Activated naive CD8-positive, alpha-beta T cell treated with anti-CD3 and anti-CD28 coated beads, Interleukin-2, amount 10 ng/mL, durations not matched to agents 7 days and 5 days (primary cell): Measurements from ENCODE around the gene GRHL3. TPM values are rescaled to one million over a fixed set of nuclear protein-coding genes. Genes with fewer than 3 reads are reported as not detected.
"Not testable (repeated sequence)": the region's sequence is repeated elsewhere in the genome, so short reads cannot be mapped to it uniquely, and the experiment has no call there.

Source experiments
- ATAC-seq: fragments of 150-1000 bp; cut with Tn5 transposase; one replicate; pipeline ENCODE4 v1.10.0; 2021; ENCODE audit warnings: low read depth, moderate library complexity
- POLR2A ChIA-PET: fragments of 350-600 bp; sonication (Branson Sonifier 250); formaldehyde crosslinking; loops from one replicate; lab custom pipeline; 2021; ENCODE audit warnings: antibody characterized with exemption; lab: Charles Lee
- DNase-seq: peaks from one replicate; pipeline ENCODE4 v3.0.0; 2021
- H3K27ac Mint-ChIP-seq: one replicate; pipeline ENCODE4 v1.8.0; 2022; ENCODE audit warnings: mild to moderate bottlenecking, mixed read lengths
- H3K27me3 Mint-ChIP-seq: one replicate; pipeline ENCODE4 v1.8.0; 2022; ENCODE audit warnings: mild to moderate bottlenecking, moderate library complexity, mixed read lengths
- H3K36me3 Mint-ChIP-seq: one replicate; pipeline ENCODE4 v1.8.0; 2021; ENCODE audit warnings: mild to moderate bottlenecking, mixed read lengths
- H3K4me1 Mint-ChIP-seq: one replicate; pipeline ENCODE4 v1.8.0; 2021; ENCODE audit warnings: mixed read lengths
- H3K4me3 Mint-ChIP-seq: one replicate; pipeline ENCODE4 v1.8.0; 2022; ENCODE audit warnings: mild to moderate bottlenecking, moderate library complexity, mixed read lengths
- H3K9me3 Mint-ChIP-seq: one replicate; pipeline ENCODE4 v1.8.0; 2021; ENCODE audit warnings: mixed read lengths
- total RNA-seq, 2 experiments: library from RNA; stranded (reverse); gene quantifications; one replicate each; pipeline ENCODE4 v1.2.3, GENCODE V29; 2021

Gene GRHL3
- not detected for total RNA-seq

DNA sequence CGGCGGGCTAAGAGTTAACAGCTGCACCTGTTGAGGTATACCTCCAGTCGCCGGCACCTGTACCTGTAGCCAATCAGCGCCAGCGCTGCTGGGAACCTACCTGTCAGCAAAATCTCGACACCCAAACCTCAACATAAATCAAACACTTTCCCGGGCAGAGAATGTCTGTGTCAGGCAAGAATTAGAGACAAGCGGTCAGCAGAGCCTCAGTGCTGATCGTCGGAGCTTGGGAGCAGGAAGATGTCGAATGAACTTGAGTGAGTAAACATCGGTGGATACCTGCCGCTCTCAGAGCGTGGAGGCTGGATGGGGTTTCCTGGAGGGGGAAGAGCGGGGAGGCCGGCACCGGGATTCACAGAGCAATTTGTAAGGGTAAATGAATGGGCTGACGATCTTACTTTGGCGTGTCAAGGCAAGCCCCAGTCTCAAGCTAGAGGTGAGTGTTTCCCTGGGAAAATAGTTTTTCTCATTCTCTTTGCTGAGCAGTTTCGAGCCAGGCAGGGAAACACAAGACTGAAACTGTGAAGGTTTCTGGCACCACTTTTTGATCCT is at the start of gene GRHL3:
GRHL3 (plus strand) TSS at position 46 of the 552 bp plus-strand sequence; CDS start at position 241, 195 bp downstream.
- Mint-ChIP-seq H3K27ac (no peak within 1 kb of the TSS), H3K4me1 (peaks cover 30% of the 10 kb centered on the region), H3K4me3 (peak within 1 kb of the TSS; percentile 18), H3K9me3 (no peaks in the 10 kb centered on the region), H3K27me3 (peaks cover 88% of the 10 kb centered on the region), H3K36me3 (no peaks in the 10 kb centered on the region)
- ATAC-seq: no peak
- POLR2A ChIA-PET: no interaction called here
- DNase-seq: no peak

DNA sequence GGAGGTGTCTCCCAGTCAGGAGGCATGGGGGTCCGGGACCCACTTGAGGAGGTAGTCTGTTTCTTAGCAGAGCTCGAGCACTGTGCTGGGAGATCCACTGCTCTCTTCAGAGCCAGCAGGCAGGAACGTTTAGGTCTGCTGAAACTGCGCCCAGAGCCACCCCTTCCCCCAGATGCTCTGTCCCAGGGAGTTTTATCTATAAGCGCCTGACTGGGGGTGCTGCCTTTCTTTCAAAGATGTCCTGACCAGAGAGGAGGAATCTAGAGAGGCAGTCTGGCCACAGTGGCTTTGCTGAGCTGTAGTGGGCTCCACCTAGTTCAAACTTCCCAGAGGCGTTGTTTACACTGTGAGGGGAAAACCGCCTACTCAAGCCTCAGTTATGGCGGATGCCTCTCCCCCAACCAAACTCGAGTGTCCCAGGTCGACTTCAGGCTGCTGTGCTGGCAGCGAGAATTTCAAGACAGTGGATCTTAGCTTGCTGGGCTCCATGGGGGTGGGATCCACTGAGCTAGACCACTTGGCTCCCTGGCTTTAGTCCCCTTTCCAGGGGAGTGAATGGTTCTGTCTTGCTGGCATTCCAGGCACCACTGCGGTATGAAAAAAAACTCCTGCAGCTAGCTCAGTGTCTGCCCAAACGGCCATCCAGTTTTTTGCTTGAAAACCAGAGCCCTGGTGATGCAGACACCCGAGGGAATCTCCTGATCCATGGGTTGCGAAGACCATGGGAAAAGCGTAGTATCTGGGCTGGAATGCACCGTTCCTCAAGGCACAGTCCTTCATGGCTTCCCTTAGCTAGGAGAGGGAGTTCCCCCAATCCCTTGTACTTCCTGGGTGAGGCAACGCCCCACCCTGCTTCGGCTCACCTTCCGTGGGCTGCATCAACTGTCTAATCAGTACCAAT is 44.7 kb upstream of the GRHL3 start:
- ATAC-seq, H3K27ac Mint-ChIP-seq, H3K4me3 Mint-ChIP-seq, DNase-seq, POLR2A ChIA-PET, H3K36me3 Mint-ChIP-seq: not testable (repeated sequence)
- Mint-ChIP-seq H3K4me1 (peaks cover 10% of the 10 kb centered on the region), H3K27me3 (peaks cover 51% of the 10 kb centered on the region), H3K9me3 (peaks cover 20% of the 10 kb centered on the region)

DNA sequence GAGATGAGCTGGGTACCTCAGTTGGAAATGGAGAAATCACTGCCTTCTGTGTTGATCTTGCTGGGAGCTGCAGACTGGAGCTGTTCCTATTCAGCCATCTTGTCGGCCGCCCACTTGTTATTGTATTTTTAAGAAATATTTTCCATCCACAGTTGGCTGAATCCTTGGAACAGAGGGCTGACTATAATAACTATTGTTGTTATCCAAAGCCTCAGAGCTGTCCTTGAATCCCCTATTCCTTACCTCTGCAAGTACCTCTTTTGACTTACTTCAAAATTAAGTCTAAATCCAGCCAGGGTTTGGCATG is 44.1 kb upstream of the GRHL3 start:
- no peak overlapping the region for H3K27ac Mint-ChIP-seq
- ATAC-seq (no peak), DNase-seq (no peak)
- peaks cover 10% of the 10 kb centered on the region for H3K4me1 Mint-ChIP-seq
- peaks cover 3% of the 10 kb centered on the region for H3K36me3 Mint-ChIP-seq
- H3K9me3 Mint-ChIP-seq: peaks cover 17% of the 10 kb centered on the region
- no peak overlapping the region for H3K4me3 Mint-ChIP-seq
- peaks cover 45% of the 10 kb centered on the region for H3K27me3 Mint-ChIP-seq
- POLR2A ChIA-PET: no interaction called here

DNA sequence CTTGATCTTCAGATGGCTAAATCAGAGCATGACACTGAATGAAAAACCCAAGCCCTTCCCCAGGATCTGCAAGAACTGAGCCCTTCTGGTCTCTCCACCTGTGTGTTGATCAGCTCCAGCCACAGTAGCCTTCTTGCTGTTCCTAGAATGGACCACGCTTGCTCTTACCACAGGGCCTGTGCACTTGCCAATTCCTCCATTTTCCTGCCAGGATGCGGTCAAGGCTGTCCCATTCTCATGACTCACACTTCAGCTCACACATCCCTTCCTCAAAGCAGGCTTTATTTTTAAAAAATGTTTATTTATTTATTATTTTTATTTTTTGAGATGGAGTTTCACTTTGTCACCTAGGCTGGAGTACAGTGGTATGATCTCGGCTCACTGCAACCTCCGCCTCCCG is 43.6 kb upstream of the GRHL3 start:
- H3K27me3 Mint-ChIP-seq: peaks cover 41% of the 10 kb centered on the region
- no peak for DNase-seq
- peaks cover 17% of the 10 kb centered on the region for H3K9me3 Mint-ChIP-seq
- peaks cover 12% of the 10 kb centered on the region for H3K4me1 Mint-ChIP-seq
- POLR2A ChIA-PET: no interaction called here
- H3K4me3 Mint-ChIP-seq: no peak overlapping the region
- peaks cover 2% of the 10 kb centered on the region for H3K36me3 Mint-ChIP-seq
- no peak for ATAC-seq
- no peak overlapping the region for H3K27ac Mint-ChIP-seq

DNA sequence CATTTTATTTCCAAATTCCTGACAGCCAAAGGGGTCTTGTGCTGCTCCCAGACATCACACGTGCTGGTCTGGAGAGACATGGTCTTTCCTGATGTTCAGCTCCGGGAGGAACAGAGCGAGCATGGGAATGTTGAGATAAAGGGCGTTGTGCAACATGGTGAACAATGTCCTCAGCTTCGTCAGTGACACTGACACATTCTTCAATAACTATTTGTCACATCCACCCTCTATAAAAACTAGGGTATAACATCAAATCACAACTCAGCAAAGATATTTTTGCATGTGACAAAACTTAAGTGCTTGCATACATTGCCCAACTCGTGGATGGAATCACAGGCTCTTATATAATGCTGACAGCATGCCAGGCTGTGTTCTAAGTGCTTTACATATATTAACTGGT is 42.4 kb upstream of the GRHL3 start:
- Mint-ChIP-seq H3K36me3 (no peaks in the 10 kb centered on the region), H3K27ac (no peak overlapping the region), H3K4me3 (no peak overlapping the region), H3K4me1 (peaks cover 12% of the 10 kb centered on the region), H3K9me3 (peaks cover 10% of the 10 kb centered on the region), H3K27me3 (peaks cover 28% of the 10 kb centered on the region)
- ATAC-seq: no peak
- POLR2A ChIA-PET: no interaction called here
- no peak for DNase-seq

DNA sequence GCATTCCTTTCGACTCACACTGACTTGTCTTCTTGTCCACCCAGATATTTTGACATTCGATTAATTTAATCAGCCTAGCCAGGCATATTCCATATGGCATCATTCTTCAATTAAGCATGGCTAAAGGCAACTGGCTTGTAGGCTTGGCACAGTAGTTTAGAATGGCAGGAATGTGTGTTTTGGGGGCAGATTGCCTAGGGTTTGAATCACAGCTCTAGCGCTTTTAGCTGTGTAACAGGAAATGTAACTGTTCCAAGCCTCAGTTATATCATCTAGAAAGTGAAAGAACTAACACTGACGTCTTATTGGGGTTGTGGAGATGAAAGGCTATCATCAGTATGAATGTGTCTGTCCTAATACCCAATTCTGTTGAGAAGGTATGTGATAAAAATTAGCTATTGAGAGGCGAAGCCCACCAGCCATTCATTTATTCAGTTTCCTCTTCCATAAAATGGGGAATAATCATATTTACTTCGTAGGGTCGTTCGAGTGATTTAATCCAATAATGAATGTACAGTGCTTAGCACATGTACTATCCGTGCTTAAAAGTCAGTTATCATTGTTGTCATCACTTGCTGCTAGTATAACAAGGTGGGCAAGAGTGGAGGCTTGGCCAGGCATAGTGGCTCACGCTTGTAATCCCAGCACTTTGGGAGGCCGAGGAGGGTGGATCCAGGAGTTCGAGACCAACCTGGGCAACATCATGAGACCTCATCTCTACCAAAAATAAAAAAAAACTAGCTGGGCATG is 41.6 kb upstream of the GRHL3 start:
- Mint-ChIP-seq H3K27ac (peak overlapping the region; percentile 75), H3K27me3 (peaks cover 22% of the 10 kb centered on the region), H3K9me3 (peaks cover 6% of the 10 kb centered on the region), H3K4me3 (peak overlapping the region; percentile 52), H3K36me3 (no peaks in the 10 kb centered on the region), H3K4me1 (peaks cover 12% of the 10 kb centered on the region)
- ATAC-seq: peak; percentile 99
- POLR2A ChIA-PET: no interaction called here
- DNase-seq: no peak

DNA sequence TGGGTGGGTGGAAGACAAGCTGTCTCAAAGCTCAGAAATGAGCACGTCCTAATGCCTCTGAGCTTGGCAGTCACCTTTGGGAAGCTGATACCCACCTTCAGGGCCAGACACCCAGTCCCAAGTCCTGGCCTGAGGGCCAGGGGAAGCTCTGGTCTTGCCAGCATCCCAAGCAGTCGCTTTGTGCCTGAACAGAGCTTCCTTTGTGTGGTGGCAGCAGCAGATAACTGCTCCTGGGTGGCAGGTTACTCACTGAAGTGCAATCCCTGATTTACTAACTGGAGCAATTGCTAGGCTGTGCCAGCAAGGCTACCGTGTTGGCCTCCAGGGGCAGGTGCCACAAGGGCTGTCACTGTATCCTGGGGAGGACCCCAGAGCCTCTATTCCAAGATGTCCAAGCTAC is 40.4 kb upstream of the GRHL3 start:
- ATAC-seq: no peak
- Mint-ChIP-seq H3K27ac (no peak overlapping the region), H3K9me3 (no peaks in the 10 kb centered on the region), H3K4me3 (no peak overlapping the region), H3K36me3 (no peaks in the 10 kb centered on the region), H3K27me3 (peaks cover 12% of the 10 kb centered on the region), H3K4me1 (peaks cover 12% of the 10 kb centered on the region)
- no peak for DNase-seq
- POLR2A ChIA-PET: interaction anchor here (0.7 to 1.0 kb wide), 2 partner anchors 90 to 129 kb away, joined by 3 read pairs; no protein-coding TSS in a partner anchor

DNA sequence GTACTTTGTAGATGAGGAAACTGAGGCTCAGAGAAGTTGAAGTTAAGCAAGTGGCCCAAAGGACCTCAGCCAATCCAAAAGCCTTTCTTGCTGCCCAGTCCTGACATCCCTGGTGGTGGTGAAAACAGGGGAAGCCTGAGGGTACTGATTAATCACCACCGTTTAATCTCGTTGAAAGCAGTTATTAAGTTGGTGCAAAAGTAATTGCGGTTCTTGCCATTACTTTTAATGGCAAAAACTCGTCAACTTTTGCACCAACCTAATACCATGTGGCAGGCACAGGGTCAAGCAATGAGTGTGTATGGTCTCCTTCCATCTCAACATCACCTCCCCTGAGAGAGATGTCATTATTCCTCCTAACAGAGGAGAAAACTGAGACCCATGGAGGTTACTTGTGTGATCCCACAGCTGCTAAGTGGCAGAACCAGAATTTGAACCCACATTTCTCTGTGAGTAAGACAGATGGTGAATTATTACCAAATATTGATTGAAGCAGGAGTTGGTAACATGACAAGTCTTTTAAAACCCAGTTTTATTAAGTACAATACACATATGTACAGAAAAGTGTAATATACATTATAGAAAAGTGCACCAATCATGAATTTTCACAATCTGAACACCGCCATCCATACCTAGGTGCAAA is 39.4 kb upstream of the GRHL3 start:
- H3K27ac Mint-ChIP-seq: no peak overlapping the region
- POLR2A ChIA-PET: no interaction called here
- H3K9me3 Mint-ChIP-seq: no peaks in the 10 kb centered on the region
- ATAC-seq: no peak
- H3K36me3 Mint-ChIP-seq: no peaks in the 10 kb centered on the region
- peaks cover 8% of the 10 kb centered on the region for H3K27me3 Mint-ChIP-seq
- H3K4me1 Mint-ChIP-seq: peaks cover 12% of the 10 kb centered on the region
- DNase-seq: no peak
- H3K4me3 Mint-ChIP-seq: no peak overlapping the region

DNA sequence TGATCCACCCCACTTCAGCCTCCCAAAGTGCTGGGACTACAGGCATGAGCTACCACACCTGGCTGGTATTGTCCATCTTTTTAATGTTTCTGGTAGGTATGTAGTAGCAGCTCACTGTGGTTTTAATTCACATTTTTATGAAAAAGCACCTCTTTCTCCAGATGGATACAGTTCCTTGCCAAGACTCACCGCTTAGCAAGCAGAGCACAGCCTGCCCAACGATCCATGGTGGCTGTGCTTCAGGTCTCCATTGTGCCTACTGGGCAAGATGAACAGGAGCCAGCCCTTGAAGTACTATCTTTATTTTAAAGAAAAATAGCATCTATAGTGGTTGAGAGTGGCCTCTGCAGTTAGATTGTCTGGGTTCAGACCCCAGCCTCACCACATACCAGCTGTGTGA is 37.6 kb upstream of the GRHL3 start:
- Mint-ChIP-seq H3K4me3 (no peak overlapping the region), H3K36me3 (no peaks in the 10 kb centered on the region), H3K4me1 (peaks cover 9% of the 10 kb centered on the region), H3K27ac (no peak overlapping the region), H3K27me3 (peaks cover 4% of the 10 kb centered on the region), H3K9me3 (no peaks in the 10 kb centered on the region)
- POLR2A ChIA-PET: no interaction called here
- DNase-seq (no peak), ATAC-seq (no peak)

DNA sequence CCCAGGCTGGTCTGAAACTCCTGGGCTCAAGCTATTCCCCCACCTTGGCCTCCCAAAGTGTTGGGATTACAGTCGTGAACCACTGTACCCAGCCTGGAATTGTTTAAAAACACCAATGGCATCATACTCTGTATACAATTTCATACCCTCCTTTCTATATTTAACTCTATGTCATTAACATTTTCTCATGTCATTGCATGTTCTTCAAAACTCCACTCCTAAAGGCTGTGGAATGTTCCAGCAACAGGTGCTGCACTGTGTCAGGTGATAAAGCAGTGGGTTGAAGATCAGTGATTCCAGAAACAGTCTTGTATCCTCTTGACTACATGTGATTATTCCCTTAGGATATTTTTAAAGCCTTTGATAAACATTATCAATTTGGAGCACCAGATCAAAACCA is 36.7 kb upstream of the GRHL3 start:
- H3K9me3 Mint-ChIP-seq: no peaks in the 10 kb centered on the region
- POLR2A ChIA-PET: no interaction called here
- no peak overlapping the region for H3K27ac Mint-ChIP-seq

DNA sequence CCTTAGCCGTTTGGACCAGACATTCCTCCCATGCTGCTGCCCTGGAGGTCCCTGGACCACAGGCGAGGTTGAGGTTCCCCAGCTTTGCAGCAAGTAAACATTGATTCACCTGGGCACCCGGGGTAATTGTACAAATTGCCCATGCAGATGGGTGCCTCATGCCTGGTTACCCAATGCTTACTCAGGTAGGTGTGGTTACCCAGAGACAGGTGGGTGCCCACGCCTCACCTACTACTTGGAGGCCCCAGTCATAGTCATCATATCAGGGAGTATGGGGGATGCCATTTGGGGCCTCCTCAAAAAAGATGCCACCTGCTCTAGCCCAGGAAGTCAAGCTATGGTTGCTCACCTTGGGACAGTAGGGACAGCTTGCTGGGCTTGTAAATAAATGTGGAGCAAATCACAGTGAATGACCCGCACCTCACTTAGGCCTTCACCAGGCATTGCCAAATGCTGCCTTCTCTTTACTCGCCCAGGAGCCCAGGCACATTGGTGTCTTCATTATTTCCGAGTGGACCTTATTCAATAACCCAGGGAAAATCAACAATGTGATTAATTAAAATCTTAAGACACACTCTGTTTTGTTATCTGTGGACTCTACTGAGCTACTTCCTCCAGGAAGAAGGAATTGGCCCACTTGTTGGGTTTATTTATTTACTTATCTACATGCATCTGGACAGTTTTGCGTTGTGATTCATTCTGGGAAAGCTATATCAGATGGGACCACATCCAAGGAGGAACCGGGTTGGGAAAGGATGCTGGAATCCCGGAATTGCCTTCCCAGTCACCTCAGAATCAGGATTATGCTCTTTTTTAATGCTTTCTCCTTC is 35.6 kb upstream of the GRHL3 start:
- ATAC-seq: no peak
- no peak for DNase-seq
- POLR2A ChIA-PET: no interaction called here

More for the DNA sequence above, 36.7 kb upstream of the GRHL3 start:
- no peak overlapping the region for H3K4me3 Mint-ChIP-seq
- ATAC-seq: no peak
- no peaks in the 10 kb centered on the region for H3K36me3 Mint-ChIP-seq
- peaks cover 4% of the 10 kb centered on the region for H3K27me3 Mint-ChIP-seq
- DNase-seq: no peak
- peaks cover 6% of the 10 kb centered on the region for H3K4me1 Mint-ChIP-seq

DNA sequence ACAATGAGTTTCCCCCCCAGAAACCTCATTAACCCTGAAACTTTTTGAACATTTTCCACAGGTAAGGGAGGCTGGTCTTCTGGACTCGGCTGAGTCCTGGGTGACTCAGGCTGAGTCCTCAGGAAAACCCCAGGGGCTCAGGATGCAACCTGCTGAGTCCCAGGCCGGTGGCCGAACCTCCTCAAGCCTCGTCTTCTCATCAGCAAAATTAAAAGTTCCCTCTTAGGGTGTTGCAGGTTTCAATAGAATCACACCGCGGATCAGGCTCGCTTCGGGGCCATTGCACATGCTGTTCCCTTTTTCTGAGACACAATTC is 35.0 kb upstream of the GRHL3 start:
- no peak for DNase-seq
- H3K4me3 Mint-ChIP-seq: no peak overlapping the region
- no peak overlapping the region for H3K27ac Mint-ChIP-seq
- no peaks in the 10 kb centered on the region for H3K36me3 Mint-ChIP-seq
- H3K27me3 Mint-ChIP-seq: peaks cover 2% of the 10 kb centered on the region
- ATAC-seq: no peak
- POLR2A ChIA-PET: no interaction called here
- H3K4me1 Mint-ChIP-seq: peaks cover 1% of the 10 kb centered on the region
- H3K9me3 Mint-ChIP-seq: no peaks in the 10 kb centered on the region

More for the DNA sequence above, 35.6 kb upstream of the GRHL3 start:
- Mint-ChIP-seq H3K4me1 (peaks cover 1% of the 10 kb centered on the region), H3K36me3 (no peaks in the 10 kb centered on the region), H3K27ac (no peak overlapping the region), H3K4me3 (no peak overlapping the region), H3K27me3 (peaks cover 4% of the 10 kb centered on the region), H3K9me3 (no peaks in the 10 kb centered on the region)

DNA sequence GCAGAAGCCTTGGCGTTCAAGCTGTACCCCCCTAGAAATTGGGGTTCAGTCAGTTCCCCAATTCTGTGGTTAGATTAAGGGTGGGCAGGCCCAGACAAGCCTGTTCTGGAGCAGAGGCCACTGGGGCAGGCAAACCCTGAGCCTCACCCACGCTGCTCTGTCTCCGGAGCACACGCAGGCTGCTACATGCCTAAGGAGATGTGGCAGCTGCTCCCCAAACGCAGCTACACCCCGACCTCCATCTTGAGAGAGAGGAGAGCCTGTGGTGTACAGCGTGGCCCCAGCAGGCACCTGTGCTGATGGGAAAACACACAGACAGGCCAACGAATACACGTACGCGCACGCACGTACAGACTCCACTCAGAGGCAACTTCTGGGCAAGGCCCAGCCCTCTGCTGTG is 33.9 kb upstream of the GRHL3 start:
- no peak for ATAC-seq
- no peak overlapping the region for H3K27ac Mint-ChIP-seq

More for the DNA sequence above, 33.9 kb upstream of the GRHL3 start:
- H3K27me3 Mint-ChIP-seq: peaks cover 5% of the 10 kb centered on the region
- POLR2A ChIA-PET: no interaction called here
- no peaks in the 10 kb centered on the region for H3K4me1 Mint-ChIP-seq
- H3K4me3 Mint-ChIP-seq: no peak overlapping the region
- no peaks in the 10 kb centered on the region for H3K36me3 Mint-ChIP-seq
- no peak for DNase-seq
- H3K9me3 Mint-ChIP-seq: no peaks in the 10 kb centered on the region
